NCI-H2227 (cell line): Measurements from ENCODE around the gene CRB1.

Experiments used
- DNase-seq: peaks from one replicate; lab custom pipeline; 2025; ENCODE audit not compliant: unreplicated experiment; lab: John Stamatoyannopoulos, UW

The CRB1 gene

GRCh38 chr1:197519741-197520334 is 251.8 kb downstream of the CRB1 start:
- DNase-seq, result peak; percentile 21

- peak; percentile 77 for DNase-seq
Observed at GRCh38 chr1:197521118-197521739, 253.2 kb downstream of the CRB1 start.

GRCh38 chr1:197526736-197527371 is 258.8 kb downstream of the CRB1 start:
- peak; percentile 36 for DNase-seq
